Prostate gland (tissue), 2 donors: ENCODE results near the gene KCNJ1.

Experiments used
- CTCF ChIP-seq, 4 experiments: fragments of 200-600 bp in 2 of 4; fragments of 450-650 bp in 2 of 4; sonication (generic) in 2 of 4; IDR thresholded peaks; 1 replicate in 3 of 4; 2 replicates in 1 of 4; pipeline ENCODE4 v1.5.1; 2016 to 2019; ENCODE audit warnings: antibody characterized with exemption in 4 of 4, mild to moderate bottlenecking in 2 of 4, moderate library complexity in 2 of 4
- POLR2AphosphoS5 ChIP-seq: sonication (generic); formaldehyde crosslinking; IDR thresholded peaks from one replicate; pipeline ENCODE4 v1.6.1; 2017; ENCODE audit warnings: antibody characterized with exemption

GRCh38 chr11:128803449-128804245 is 63.4 kb downstream of the KCNJ1 start:
- TF ChIP-seq CTCF (IDR thresholded peaks at IDR 0.05): no peak
- TF ChIP-seq POLR2AphosphoS5: no peak
